Measurements from ENCODE around the gene ZNF512. TPM values are rescaled to one million over a fixed set of nuclear protein-coding genes. Genes with fewer than 3 reads are reported as not detected.

The ZNF512 gene
- total and polyA plus RNA-seq, 4 donors, result 10.5 to 64.9 (median 18.6) TPM

DNA sequence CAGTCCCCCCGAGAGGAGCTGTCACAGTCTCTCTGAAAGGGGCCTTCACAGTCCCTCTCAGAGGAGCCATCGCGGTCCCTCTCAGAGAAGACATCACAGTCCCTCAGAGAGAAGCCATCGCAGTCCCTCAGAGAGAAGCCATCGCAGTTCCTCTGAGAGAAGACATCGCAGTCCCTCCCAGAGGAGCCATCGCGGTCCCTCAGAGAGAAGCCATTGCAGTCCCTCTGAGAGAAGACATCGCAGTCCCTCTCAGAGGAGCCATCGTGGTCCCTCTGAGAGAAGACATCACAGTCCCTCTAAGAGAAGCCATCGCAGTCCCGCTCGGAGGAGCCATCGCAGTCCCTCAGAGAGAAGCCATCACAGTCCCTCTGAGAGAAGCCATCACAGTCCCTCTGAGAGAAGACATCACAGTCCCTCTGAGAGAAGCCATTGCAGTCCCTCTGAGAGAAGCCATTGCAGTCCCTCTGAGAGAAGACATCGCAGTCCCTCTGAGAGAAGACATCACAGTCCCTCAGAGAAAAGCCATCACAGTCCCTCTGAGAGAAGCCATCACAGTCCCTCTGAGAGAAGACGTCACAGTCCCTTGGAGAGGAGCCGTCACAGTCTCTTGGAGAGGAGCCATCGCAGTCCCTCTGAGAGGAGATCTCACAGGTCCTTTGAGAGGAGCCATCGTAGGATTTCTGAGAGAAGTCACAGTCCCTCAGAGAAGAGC is 1.3 kb upstream of the ZNF512 start:
- Histone ChIP-seq H3K9ac (ENCODE audit: insufficient read depth in 1 of 2, low read length in 2 of 2) (no peak overlapping the region), H3K4me3 (no peak overlapping the region), H3K27me3 (ENCODE audit: control insufficient read depth in 3 of 3, insufficient read depth in 3 of 3, low read length in 2 of 3) (no peaks in the 10 kb centered on the region), H3K4me1 (ENCODE audit: control insufficient read depth in 5 of 5, insufficient read depth in 5 of 5, low read length in 5 of 5) (peaks cover 0 to 17% (median 5%) of the 10 kb centered on the region in 5 donors), H3K27ac (ENCODE audit: low read depth in 1 of 2, low read length in 1 of 2) (no peak overlapping the region), H3K36me3 (ENCODE audit: control insufficient read depth in 4 of 4, insufficient read depth in 4 of 4, low read length in 4 of 4) (peaks cover 0 to 3% (median 0%) of the 10 kb centered on the region in 4 donors), H3K9me3 (ENCODE audit: control insufficient read depth in 4 of 4, insufficient read depth in 3 of 4, low read length in 3 of 4) (peaks cover 0 to 40% (median 9%) of the 10 kb centered on the region in 4 donors)
- no peak for DNase-seq
- TF ChIP-seq, protein P1, sequence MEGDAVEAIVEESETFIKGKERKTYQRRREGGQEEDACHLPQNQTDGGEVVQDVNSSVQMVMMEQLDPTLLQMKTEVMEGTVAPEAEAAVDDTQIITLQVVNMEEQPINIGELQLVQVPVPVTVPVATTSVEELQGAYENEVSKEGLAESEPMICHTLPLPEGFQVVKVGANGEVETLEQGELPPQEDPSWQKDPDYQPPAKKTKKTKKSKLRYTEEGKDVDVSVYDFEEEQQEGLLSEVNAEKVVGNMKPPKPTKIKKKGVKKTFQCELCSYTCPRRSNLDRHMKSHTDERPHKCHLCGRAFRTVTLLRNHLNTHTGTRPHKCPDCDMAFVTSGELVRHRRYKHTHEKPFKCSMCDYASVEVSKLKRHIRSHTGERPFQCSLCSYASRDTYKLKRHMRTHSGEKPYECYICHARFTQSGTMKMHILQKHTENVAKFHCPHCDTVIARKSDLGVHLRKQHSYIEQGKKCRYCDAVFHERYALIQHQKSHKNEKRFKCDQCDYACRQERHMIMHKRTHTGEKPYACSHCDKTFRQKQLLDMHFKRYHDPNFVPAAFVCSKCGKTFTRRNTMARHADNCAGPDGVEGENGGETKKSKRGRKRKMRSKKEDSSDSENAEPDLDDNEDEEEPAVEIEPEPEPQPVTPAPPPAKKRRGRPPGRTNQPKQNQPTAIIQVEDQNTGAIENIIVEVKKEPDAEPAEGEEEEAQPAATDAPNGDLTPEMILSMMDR (IDR thresholded peaks at IDR 0.05; ENCODE audit: control extremely low read depth, extremely low read depth), result no peak
- ATAC-seq (ENCODE audit: insufficient read depth, low FRiP score), result no peak
- 97 to 99% methylated on average over 19 of the region's 19 CpGs for WGBS, 2 donors

GRCh38 chr2:27582129-27582694 is 630 bp upstream of the ZNF512 start:
- 86 to 91% methylated on average over 16 of the region's 16 CpGs for WGBS, 2 donors
- peak overlapping the region; percentile 47 to 89 for H3K27ac ChIP-seq (ENCODE audit: low read depth in 1 of 2, low read length in 1 of 2)
- H3K4me1 ChIP-seq (ENCODE audit: control insufficient read depth in 5 of 5, insufficient read depth in 5 of 5, low read length in 5 of 5), result peaks cover 0 to 17% (median 5%) of the 10 kb centered on the region in 5 donors
- H3K4me3 ChIP-seq, result peak overlapping the region; percentile 68
- ATAC-seq (ENCODE audit: insufficient read depth, low FRiP score), result no peak
- DNase-seq, result no peak
- peaks cover 0 to 35% (median 6%) of the 10 kb centered on the region in 4 donors for H3K9me3 ChIP-seq (ENCODE audit: control insufficient read depth in 4 of 4, insufficient read depth in 3 of 4, low read length in 3 of 4)
- H3K36me3 ChIP-seq (ENCODE audit: control insufficient read depth in 4 of 4, insufficient read depth in 4 of 4, low read length in 4 of 4), result peaks cover 0 to 3% (median 0%) of the 10 kb centered on the region in 4 donors
- TF ChIP-seq, protein P1 (IDR thresholded peaks at IDR 0.05; ENCODE audit: control extremely low read depth, extremely low read depth), result no peak
- no peaks in the 10 kb centered on the region for H3K27me3 ChIP-seq (ENCODE audit: control insufficient read depth in 3 of 3, insufficient read depth in 3 of 3, low read length in 2 of 3)
- peak overlapping the region; percentile 29 to 53 for H3K9ac ChIP-seq (ENCODE audit: insufficient read depth in 1 of 2, low read length in 2 of 2)

DNA sequence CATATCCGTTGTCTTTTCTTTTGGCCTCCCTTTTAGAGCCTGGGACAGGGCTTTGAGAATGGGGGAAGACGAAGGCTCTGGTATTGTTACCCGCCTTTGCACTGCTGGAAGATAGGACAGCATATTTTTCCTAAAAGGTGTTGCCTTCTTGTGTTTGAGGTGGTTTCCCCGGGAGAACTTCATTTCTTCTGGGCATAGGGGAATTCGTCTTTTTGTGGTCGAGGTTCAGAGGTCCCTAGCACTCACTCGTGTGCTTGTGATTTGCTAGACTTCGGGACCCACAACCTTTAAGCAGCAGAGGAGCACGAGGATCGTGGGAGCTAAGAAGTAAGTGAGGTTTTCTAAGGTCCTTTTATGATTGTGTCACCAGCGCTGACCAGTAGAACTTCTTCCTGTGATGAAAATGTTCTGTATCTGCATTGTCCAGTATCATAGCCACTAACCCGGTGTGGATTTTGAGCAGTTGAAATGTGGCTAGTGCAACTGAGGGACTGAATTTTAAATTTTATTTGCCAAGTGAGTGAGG is 611 bp downstream of the ZNF512 start:
- Histone ChIP-seq H3K27ac (ENCODE audit: low read depth in 1 of 2, low read length in 1 of 2) (peak overlapping the region; percentile 24 to 89), H3K4me1 (ENCODE audit: control insufficient read depth in 5 of 5, insufficient read depth in 5 of 5, low read length in 5 of 5) (peaks cover 0 to 17% (median 5%) of the 10 kb centered on the region in 5 donors), H3K36me3 (ENCODE audit: control insufficient read depth in 4 of 4, insufficient read depth in 4 of 4, low read length in 4 of 4) (peaks cover 0 to 3% (median 0%) of the 10 kb centered on the region in 4 donors), H3K9me3 (ENCODE audit: control insufficient read depth in 4 of 4, insufficient read depth in 3 of 4, low read length in 3 of 4) (peaks cover 0 to 22% (median 4%) of the 10 kb centered on the region in 4 donors), H3K27me3 (ENCODE audit: control insufficient read depth in 3 of 3, insufficient read depth in 3 of 3, low read length in 2 of 3) (no peaks in the 10 kb centered on the region), H3K4me3 (peak overlapping the region; percentile 68), H3K9ac (ENCODE audit: insufficient read depth in 1 of 2, low read length in 2 of 2) (peak overlapping the region; percentile 64 to 91)
- 3 to 5% methylated on average over 12 of the region's 12 CpGs for WGBS, 2 donors
- TF ChIP-seq, protein P1 (IDR thresholded peaks at IDR 0.05; ENCODE audit: control extremely low read depth, extremely low read depth), result no peak
- no peak for ATAC-seq (ENCODE audit: insufficient read depth, low FRiP score)
- peak in 2 of 3 donors; percentile 15 to 22 for DNase-seq

All from lung (tissue), 12 donors.